Spleen (tissue), 11 donors: ENCODE data around the gene LBR. TPM values are rescaled to one million over a fixed set of nuclear protein-coding genes. Genes with fewer than 3 reads are reported as not detected.

Experiments
- DNase-seq: peaks from one replicate; pipeline ENCODE4 v3.0.0-alpha.2; 2020
- H3K27ac ChIP-seq, 8 donors: fragments of 200-600 bp; sonication (generic) in 7 of 8; 1 replicate in 4 of 8; 2 replicates in 4 of 8; pipeline versions ENCODE4 v1.5.0 to v1.8.0; 2016 to 2021; ENCODE audit warnings: inconsistent platforms in 4 of 8, mild to moderate bottlenecking in 4 of 8, moderate library complexity in 1 of 8
- H3K27me3 ChIP-seq, 7 donors: fragments of 200-600 bp; sonication (generic) in 6 of 7; replicated peaks in 1 of 7; 1 replicate in 4 of 7; 2 replicates in 3 of 7; pipeline versions ENCODE4 v1.5.0 to v1.8.0; 2016 to 2021; ENCODE audit warnings: inconsistent platforms in 3 of 7, mild to moderate bottlenecking in 1 of 7
- H3K36me3 ChIP-seq, 6 donors: fragments of 200-600 bp; sonication (generic) in 5 of 6; 1 replicate in 4 of 6; 2 replicates in 2 of 6; pipeline versions ENCODE4 v1.5.0 to v1.8.0; 2016 to 2021; ENCODE audit warnings: inconsistent platforms in 2 of 6
- H3K4me1 ChIP-seq, 6 donors: fragments of 200-600 bp; sonication (generic) in 5 of 6; 1 replicate in 3 of 6; 2 replicates in 3 of 6; pipeline versions ENCODE4 v1.5.0 to v1.8.0; 2016 to 2021; ENCODE audit warnings: inconsistent platforms in 3 of 6
- H3K4me3 ChIP-seq, 8 donors: fragments of 200-600 bp; sonication (generic) in 7 of 8; 1 replicate in 4 of 8; 2 replicates in 4 of 8; pipeline versions ENCODE4 v1.5.0 to v1.8.0; 2016 to 2021; ENCODE audit warnings: inconsistent platforms in 4 of 8, mild to moderate bottlenecking in 4 of 8, moderate library complexity in 2 of 8
- H3K9me3 ChIP-seq, 8 donors: fragments of 200-600 bp; sonication (generic) in 7 of 8; 1 replicate in 4 of 8; 2 replicates in 4 of 8; pipeline versions ENCODE4 v1.5.0 to v1.8.0; 2016 to 2021; ENCODE audit warnings: inconsistent platforms in 4 of 8
- CTCF ChIP-seq, 11 experiments: fragments of 200-600 bp in 7 of 11; fragments of 450-650 bp in 4 of 11; sonication (generic) in 4 of 11; IDR thresholded peaks in 8 of 11; conservative IDR thresholded peaks in 3 of 11; 1 replicate in 7 of 11; 2 replicates in 4 of 11; pipeline versions ENCODE4 v1.4.0 to v1.8.0; 2016 to 2021; ENCODE audit warnings: antibody characterized with exemption in 11 of 11, inconsistent platforms in 4 of 11, mild to moderate bottlenecking in 1 of 11
- POLR2A ChIP-seq, 3 donors: fragments of 450-650 bp; IDR thresholded peaks; one replicate each; pipeline ENCODE4 v1.5.1; 2017; ENCODE audit warnings: antibody characterized with exemption in 3 of 3, mild to moderate bottlenecking in 1 of 3
- POLR2AphosphoS5 ChIP-seq, 3 donors: sonication (generic); formaldehyde crosslinking; IDR thresholded peaks; one replicate each; pipeline ENCODE4 v1.5.1; 2017; ENCODE audit warnings: antibody characterized with exemption in 3 of 3
- WGBS, 5 donors: extraction: QIAGEN DNeasy Blood & Tissue Kit in 3 of 5; methylation state at CpG; one replicate each; pipeline versions ENCODE4 v1.1.5 to v1.1.7; 2013 to 2018; 5-methylcytosine and 5-hydroxymethylcytosine counted together
- intact Hi-C: fragments of 100-400 bp; cut with DNase I; formaldehyde crosslinking; loops from one replicate; pipeline ENCODE4 v1.15.0; 2023; ENCODE audit warnings: low total_unique reads
- polyA plus RNA-seq, 3 donors: library from polyadenylated mRNA; stranded (reverse); fragments of 200-250 nt; gene quantifications; one replicate each; pipeline ENCODE4 v1.2.1, GENCODE V29; 2013
- total RNA-seq, 7 donors: library from RNA; depleted of rRNA in 3 of 7; stranded (reverse); fragments of >200 nt in 3 of 7; fragmentation: NEBNext Ultra II Directional in 4 of 7; extraction: Animal tissue kit (Norgen Biotek cat#: 25700) in 4 of 7; gene quantifications; one replicate each; pipeline versions ENCODE4 v1.1.0 to v1.2.1, GENCODE V29; 2016 to 2021
- donor health status: healthy with polysubstance abuse.
- donor health status: DM: no; HTN: no; CAD: no; lungs with moderate emphysema.
- donor health status: DM: no; HTN: no; CAD: no.
- donor health status: Bipolar disorder and iron deficiency.
- donor health status: healthy.
- donor health status: DM: no; HTN: no; CAD: no.
- donor health status: DM: yes; HTN: yes; CAD: no.

The LBR gene
- total and polyA plus RNA-seq, 10 donors: 20.8 to 157 (median 87.9) TPM

GRCh38 chr1:225469051-225469450 is 41.2 kb upstream of the LBR start:
- Histone ChIP-seq H3K27ac (peak overlapping the region in 3 of 8 donors; percentile 95 to 98 (median 98)), H3K4me1 (peaks cover 13 to 54% (median 24%) of the 10 kb centered on the region in 6 donors), H3K27me3 (no peaks in the 10 kb centered on the region), H3K4me3 (no peak overlapping the region), H3K9me3 (no peaks in the 10 kb centered on the region), H3K36me3 (no peaks in the 10 kb centered on the region)
- DNase-seq: peak; percentile 66
- 83 to 96% (median 92%) methylated on average over 5 of the region's 5 CpGs for WGBS, 5 donors
- intact Hi-C loops: no loop called here
- no peak for TF ChIP-seq POLR2A (IDR thresholded peaks at IDR 0.05)
- no peak for TF ChIP-seq CTCF (IDR thresholded peaks at IDR 0.05 in 8 of 11, conservative IDR thresholded peaks at IDR 0.05 in 3 of 11)
- no peak for TF ChIP-seq POLR2AphosphoS5 (IDR thresholded peaks at IDR 0.05)

- H3K4me3 ChIP-seq: peak overlapping the region in 7 of 8 donors; percentile 39 to 73 (median 48)
- intact Hi-C loops: no loop called here
- peak; percentile 79 for DNase-seq
- no peaks in the 10 kb centered on the region for H3K27me3 ChIP-seq
- 62 to 78% (median 69%) methylated on average over 9 to 10 of the region's 10 CpGs for WGBS, 5 donors
- peaks cover 13 to 54% (median 24%) of the 10 kb centered on the region in 6 donors for H3K4me1 ChIP-seq
- TF ChIP-seq POLR2AphosphoS5 (IDR thresholded peaks at IDR 0.05) (no peak), POLR2A (IDR thresholded peaks at IDR 0.05) (no peak), CTCF (IDR thresholded peaks at IDR 0.05 in 8 of 11, conservative IDR thresholded peaks at IDR 0.05 in 3 of 11) (no peak)
- H3K36me3 ChIP-seq: no peaks in the 10 kb centered on the region
- no peaks in the 10 kb centered on the region for H3K9me3 ChIP-seq
- peak overlapping the region; percentile 95 to 98 (median 98) for H3K27ac ChIP-seq
Observed at GRCh38 chr1:225468270-225469020, 40.6 kb upstream of the LBR start.

- Histone ChIP-seq H3K4me1 (peaks cover 13 to 60% (median 24%) of the 10 kb centered on the region in 6 donors), H3K4me3 (peak overlapping the region; percentile 39 to 73 (median 48)), H3K27ac (peak overlapping the region; percentile 95 to 98 (median 98)), H3K36me3 (no peaks in the 10 kb centered on the region), H3K27me3 (no peaks in the 10 kb centered on the region), H3K9me3 (no peaks in the 10 kb centered on the region)
- TF ChIP-seq CTCF (IDR thresholded peaks at IDR 0.05 in 8 of 11, conservative IDR thresholded peaks at IDR 0.05 in 3 of 11): no peak
- TF ChIP-seq POLR2AphosphoS5 (IDR thresholded peaks at IDR 0.05): peak; percentile 95 to 98 (median 96)
- TF ChIP-seq POLR2A (IDR thresholded peaks at IDR 0.05): peak; percentile 17 to 63 (median 32)
- 5 to 8% (median 7%) methylated on average over 18 to 26 of the region's 26 CpGs for WGBS, 5 donors
- intact Hi-C loops: no loop called here
- DNase-seq: peak; percentile 98
Observed at GRCh38 chr1:225467193-225468020, 39.6 kb upstream of the LBR start.

GRCh38 chr1:225466848-225467192 is 39.0 kb upstream of the LBR start:
- Histone ChIP-seq H3K27ac (peak overlapping the region; percentile 95 to 98 (median 98)), H3K4me1 (peaks cover 13 to 65% (median 25%) of the 10 kb centered on the region in 6 donors), H3K9me3 (no peaks in the 10 kb centered on the region), H3K27me3 (no peaks in the 10 kb centered on the region), H3K36me3 (no peaks in the 10 kb centered on the region), H3K4me3 (peak overlapping the region in 4 of 8 donors; percentile 45 to 73 (median 51))
- DNase-seq: no peak
- no peak for TF ChIP-seq POLR2AphosphoS5 (IDR thresholded peaks at IDR 0.05)
- intact Hi-C loops: no loop called here
- WGBS, 5 donors: 83 to 94% (median 85%) methylated on average over 4 of the region's 4 CpGs
